Neuronal stem cell (in vitro differentiated cells): ENCODE data around the gene GLB1L3.

Experiments used
- DNase-seq: peaks from one replicate; pipeline ENCODE4 v3.0.0-alpha.2; 2013; ENCODE audit warnings: low spot score
- H2AFZ ChIP-seq: one replicate; pipeline ENCODE4 v1.6.1; 2013; ENCODE audit warnings: mild to moderate bottlenecking, low read length, inconsistent platforms
- H2AK5ac ChIP-seq: 2 replicates; pipeline ENCODE4 v1.6.1; 2013; ENCODE audit warnings: low read depth, mild to moderate bottlenecking, inconsistent platforms, low read length, moderate library complexity, mixed read lengths
- H2BK120ac ChIP-seq: 2 replicates; pipeline ENCODE4 v1.6.1; 2013; ENCODE audit warnings: low read depth, mild to moderate bottlenecking, inconsistent platforms, low read length, moderate library complexity, mixed read lengths
- H2BK12ac ChIP-seq: one replicate; pipeline ENCODE4 v1.6.1; 2013; ENCODE audit warnings: low read length, inconsistent platforms
- H2BK15ac ChIP-seq: 2 replicates; pipeline ENCODE4 v1.6.1; 2013; ENCODE audit warnings: mild to moderate bottlenecking, low read length, inconsistent platforms, mixed read lengths
- H2BK5ac ChIP-seq: one replicate; pipeline ENCODE4 v1.6.1; 2013; ENCODE audit warnings: inconsistent platforms, mild to moderate bottlenecking, low read length, moderate library complexity
- H3K14ac ChIP-seq: one replicate; pipeline ENCODE4 v1.6.1; 2013; ENCODE audit warnings: low read length, inconsistent platforms
- H3K18ac ChIP-seq: 2 replicates; pipeline ENCODE4 v1.6.1; 2013; ENCODE audit warnings: low read length, inconsistent platforms
- H3K23ac ChIP-seq: 2 replicates; pipeline ENCODE4 v1.6.1; 2013; ENCODE audit warnings: low read depth, mild to moderate bottlenecking, mixed read lengths, low read length, inconsistent platforms; ENCODE audit not compliant: poor library complexity
- H3K27ac ChIP-seq: replicated peaks from 3 replicates; pipeline ENCODE4 v1.5.1; 2013; ENCODE audit warnings: low read length, inconsistent platforms
- H3K27me3 ChIP-seq, 3 experiments: 2 replicates each; pipeline ENCODE4 v1.6.1; 2013; ENCODE audit warnings: low read length in 3 of 3, mild to moderate bottlenecking in 2 of 3, inconsistent platforms in 1 of 3, low read depth in 1 of 3, mixed read lengths in 1 of 3, moderate library complexity in 1 of 3; ENCODE audit not compliant: control insufficient read depth in 3 of 3, insufficient read depth in 3 of 3
- H3K36me3 ChIP-seq, 2 donors: replicated peaks in 1 of 2; 2 replicates each; pipeline ENCODE4 v1.6.1; 2013; ENCODE audit warnings: low read length in 2 of 2; ENCODE audit not compliant: control insufficient read depth in 2 of 2, insufficient read depth in 2 of 2
- H3K4ac ChIP-seq: 2 replicates; pipeline ENCODE4 v1.6.1; 2013; ENCODE audit warnings: inconsistent platforms, mild to moderate bottlenecking, low read length, moderate library complexity
- H3K4me1 ChIP-seq, 2 donors: 1 replicate in 1 of 2; 2 replicates in 1 of 2; pipeline ENCODE4 v1.6.1; 2013; ENCODE audit warnings: low read length in 2 of 2, low read depth in 1 of 2; ENCODE audit not compliant: control insufficient read depth in 2 of 2, insufficient read depth in 1 of 2
- H3K4me2 ChIP-seq: one replicate; pipeline ENCODE4 v1.6.1; 2013; ENCODE audit warnings: mild to moderate bottlenecking, low read length, inconsistent platforms; ENCODE audit not compliant: insufficient read depth, poor library complexity, severe bottlenecking
- H3K4me3 ChIP-seq, 2 donors: 2 replicates each; pipeline ENCODE4 v1.5.1; 2013; ENCODE audit warnings: low read length in 2 of 2, mild to moderate bottlenecking in 2 of 2, inconsistent platforms in 1 of 2, moderate library complexity in 1 of 2
- H3K79me1 ChIP-seq: one replicate; pipeline ENCODE4 v1.6.1; 2013; ENCODE audit warnings: low read depth, mild to moderate bottlenecking, inconsistent platforms, low read length, moderate library complexity
- H3K9ac ChIP-seq: one replicate; pipeline ENCODE4 v1.6.1; 2013; ENCODE audit warnings: mild to moderate bottlenecking, low read depth, low read length, inconsistent platforms; ENCODE audit not compliant: poor library complexity
- H3K9me3 ChIP-seq, 2 donors: replicated peaks in 1 of 2; 2 replicates each; pipeline versions ENCODE3 to v1.6.1; 2013; ENCODE audit warnings: low read length in 2 of 2, mild to moderate bottlenecking in 2 of 2, inconsistent platforms in 1 of 2, low read depth in 1 of 2, mixed read lengths in 1 of 2, moderate library complexity in 1 of 2; ENCODE audit not compliant: control insufficient read depth in 2 of 2, insufficient read depth in 1 of 2
- H4K8ac ChIP-seq: one replicate; pipeline ENCODE4 v1.6.1; 2013; ENCODE audit warnings: low read depth, mild to moderate bottlenecking, inconsistent platforms, low read length, moderate library complexity
- H4K91ac ChIP-seq: one replicate; pipeline ENCODE4 v1.6.1; 2013; ENCODE audit warnings: low read length, low read depth, mild to moderate bottlenecking, inconsistent platforms; ENCODE audit not compliant: poor library complexity
- WGBS, 2 donors: extraction: QIAGEN DNeasy Blood & Tissue Kit; methylation state at CpG; one replicate each; pipeline ENCODE4 v1.1.7; 2013; ENCODE audit warnings: missing lambda C conversion rate in 2 of 2, mixed read lengths in 1 of 2; ENCODE audit not compliant: insufficient read length in 2 of 2, insufficient replicate concordance in 1 of 2; ENCODE audit errors: extremely low coverage in 2 of 2; 5-methylcytosine and 5-hydroxymethylcytosine counted together

The GLB1L3 gene

DNA sequence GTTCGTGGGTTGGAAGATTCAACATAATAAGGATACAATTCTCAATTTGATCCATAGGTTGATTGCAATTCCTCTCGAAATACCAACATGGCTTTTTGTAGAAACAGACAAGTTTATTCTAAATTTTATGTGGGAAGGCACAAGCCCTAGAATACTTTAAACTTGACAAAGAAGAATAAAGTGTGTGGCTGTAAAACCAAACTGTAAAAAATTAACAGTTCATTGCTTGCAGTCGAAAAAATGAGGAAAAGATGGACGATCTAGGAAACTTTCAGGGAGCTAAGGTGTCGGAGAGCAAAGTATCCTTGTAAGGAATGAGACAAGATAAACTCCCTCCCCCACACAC lies 1.0 kb upstream of the GLB1L3 start:
- Histone ChIP-seq H3K23ac (no peak overlapping the region), H3K79me1 (no peaks in the 10 kb centered on the region), H3K27ac (no peak overlapping the region), H4K8ac (no peak overlapping the region), H3K18ac (no peak overlapping the region), H3K36me3 (no peaks in the 10 kb centered on the region), H3K4me1 (peaks cover 2 to 22% of the 10 kb centered on the region in 2 donors), H3K4ac (no peak overlapping the region), H2BK120ac (no peak overlapping the region), H3K4me3 (no peak overlapping the region), H2AFZ (no peak overlapping the region), H3K9me3 (peaks cover 2 to 15% of the 10 kb centered on the region in 2 donors), H2BK5ac (no peak overlapping the region), H3K4me2 (no peak overlapping the region), H3K14ac (no peak overlapping the region), H2AK5ac (no peak overlapping the region), H2BK12ac (no peak overlapping the region), H2BK15ac (no peak overlapping the region), H3K27me3 (peaks cover 25 to 86% (median 58%) of the 10 kb centered on the region in 3 experiments), H4K91ac (no peak overlapping the region), H3K9ac (no peak overlapping the region)
- no CpG with 5 or more reads among the region's 5 CpGs for WGBS, 2 donors
- no peak for DNase-seq

DNA sequence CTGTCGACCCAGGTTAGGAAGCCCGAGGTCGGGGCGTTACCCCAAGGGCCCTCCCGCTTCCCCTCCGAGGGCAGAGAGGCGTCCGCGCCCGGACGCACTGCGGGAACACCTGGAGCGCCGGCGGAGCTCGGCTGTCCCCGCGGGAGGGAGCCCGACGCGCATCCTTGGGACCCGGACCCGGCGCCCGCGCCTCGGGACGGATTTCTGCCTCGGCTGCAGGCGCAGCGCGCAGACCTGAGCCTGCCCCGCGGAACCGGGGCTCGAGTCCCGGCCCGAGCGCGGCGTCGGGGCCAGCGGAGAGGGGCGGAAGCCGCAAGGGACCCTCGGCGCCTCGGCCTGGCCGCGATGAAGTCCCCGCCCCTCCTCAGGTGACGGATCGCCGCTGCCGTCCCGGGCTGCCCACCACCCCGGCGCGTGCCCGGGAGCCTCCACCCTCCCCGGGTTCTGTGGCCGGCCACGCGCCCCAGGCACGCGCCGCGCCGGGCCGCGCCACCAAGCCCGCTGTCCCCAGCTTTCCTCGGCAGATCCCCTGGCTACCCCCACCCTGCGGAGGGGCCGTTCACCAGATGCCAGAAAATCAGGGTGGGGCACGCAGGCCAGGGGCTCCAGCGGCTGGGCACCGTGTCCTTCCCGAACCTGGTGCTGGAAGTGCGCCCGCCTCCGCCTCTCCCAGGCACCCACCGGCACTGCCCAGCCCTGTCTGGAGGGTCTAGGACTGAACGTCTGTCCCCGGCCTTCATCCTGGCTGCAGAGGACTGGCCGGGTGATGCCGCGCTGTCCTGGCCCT lies 410 bp downstream of the GLB1L3 start:
- H3K4me1 ChIP-seq: peaks cover 2 to 22% of the 10 kb centered on the region in 2 donors
- DNase-seq: no peak

DNA sequence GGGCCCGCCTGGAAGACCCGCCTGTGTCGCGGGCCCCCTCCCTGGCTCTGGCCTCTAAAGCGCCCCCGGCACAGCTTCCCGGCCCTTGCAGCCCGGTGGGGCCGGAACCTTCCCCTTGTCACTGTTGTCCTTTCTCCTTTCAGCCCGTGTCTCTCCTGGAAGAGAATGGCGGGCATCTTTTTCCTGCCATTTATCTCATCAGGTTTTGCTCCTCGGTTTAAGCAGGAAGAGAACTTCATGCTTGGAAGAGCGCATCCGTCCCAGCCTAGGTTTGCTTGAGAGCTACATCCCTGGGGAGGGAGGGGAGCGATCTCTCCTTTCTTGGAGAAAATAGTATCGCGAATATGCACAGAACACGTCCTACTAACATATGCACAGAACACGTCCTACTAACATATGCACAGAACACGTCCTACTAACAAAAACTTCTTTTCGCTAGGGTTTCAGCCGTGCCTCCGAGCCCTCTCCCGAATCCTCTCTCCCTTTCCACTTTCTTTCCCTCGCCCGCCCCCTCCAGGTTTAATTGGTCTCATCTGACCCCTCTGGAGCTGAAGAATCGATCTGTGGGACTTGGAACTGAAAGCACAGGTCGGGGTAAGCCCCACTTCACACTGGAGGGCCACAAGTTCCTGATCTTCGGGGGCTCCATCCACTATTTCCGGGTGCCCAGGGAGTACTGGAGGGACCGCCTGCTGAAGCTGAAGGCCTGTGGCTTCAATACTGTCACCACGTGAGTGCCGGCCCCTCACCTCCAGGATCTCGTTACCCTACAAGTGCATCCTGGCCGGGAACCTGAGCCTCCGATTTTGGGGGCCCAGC lies 1.2 kb downstream of the GLB1L3 start:
- Histone ChIP-seq H3K18ac (peak overlapping the region; percentile 67), H2BK15ac (no peak overlapping the region), H2BK120ac (no peak overlapping the region), H2BK5ac (no peak overlapping the region), H3K79me1 (no peaks in the 10 kb centered on the region), H3K9me3 (peaks cover 2 to 15% of the 10 kb centered on the region in 2 donors), H2AK5ac (no peak overlapping the region), H2BK12ac (no peak overlapping the region), H3K36me3 (no peaks in the 10 kb centered on the region), H3K9ac (peak overlapping the region; percentile 54), H3K4me1 (peaks cover 2 to 21% of the 10 kb centered on the region in 2 donors), H2AFZ (peak overlapping the region; percentile 89), H3K23ac (peak overlapping the region; percentile 71), H4K8ac (no peak overlapping the region), H3K14ac (no peak overlapping the region), H4K91ac (no peak overlapping the region), H3K27ac (no peak overlapping the region), H3K27me3 (peaks cover 25 to 85% (median 54%) of the 10 kb centered on the region in 3 experiments), H3K4me2 (peak overlapping the region; percentile 96), H3K4ac (no peak overlapping the region), H3K4me3 (peak overlapping the region in 1 of 2 donors; percentile 74)
- DNase-seq: no peak
- no CpG with 5 or more reads among the region's 36 CpGs for WGBS, 2 donors

More for the DNA sequence above, 410 bp downstream of the GLB1L3 start:
- H3K18ac ChIP-seq: peak overlapping the region; percentile 75
- H3K4me3 ChIP-seq: peak overlapping the region; percentile 24 to 74
- peak overlapping the region; percentile 71 for H3K23ac ChIP-seq
- no peak overlapping the region for H2BK5ac ChIP-seq
- no peaks in the 10 kb centered on the region for H3K36me3 ChIP-seq
- peak overlapping the region; percentile 96 for H3K4me2 ChIP-seq
- no peak overlapping the region for H2BK12ac ChIP-seq
- no peak overlapping the region for H2AK5ac ChIP-seq
- no peak overlapping the region for H3K14ac ChIP-seq
- no peak overlapping the region for H4K8ac ChIP-seq
- H3K27ac ChIP-seq: no peak overlapping the region
- H3K9ac ChIP-seq: peak overlapping the region; percentile 54
- no peak overlapping the region for H2BK15ac ChIP-seq
- peaks cover 25 to 87% (median 56%) of the 10 kb centered on the region in 3 experiments for H3K27me3 ChIP-seq
- H2BK120ac ChIP-seq: no peak overlapping the region
- no peak overlapping the region for H4K91ac ChIP-seq
- H3K9me3 ChIP-seq: peaks cover 2 to 15% of the 10 kb centered on the region in 2 donors
- no CpG with 5 or more reads among the region's 88 CpGs for WGBS, 2 donors
- H3K4ac ChIP-seq: no peak overlapping the region
- H3K79me1 ChIP-seq: no peaks in the 10 kb centered on the region
- H2AFZ ChIP-seq: peak overlapping the region; percentile 89

DNA sequence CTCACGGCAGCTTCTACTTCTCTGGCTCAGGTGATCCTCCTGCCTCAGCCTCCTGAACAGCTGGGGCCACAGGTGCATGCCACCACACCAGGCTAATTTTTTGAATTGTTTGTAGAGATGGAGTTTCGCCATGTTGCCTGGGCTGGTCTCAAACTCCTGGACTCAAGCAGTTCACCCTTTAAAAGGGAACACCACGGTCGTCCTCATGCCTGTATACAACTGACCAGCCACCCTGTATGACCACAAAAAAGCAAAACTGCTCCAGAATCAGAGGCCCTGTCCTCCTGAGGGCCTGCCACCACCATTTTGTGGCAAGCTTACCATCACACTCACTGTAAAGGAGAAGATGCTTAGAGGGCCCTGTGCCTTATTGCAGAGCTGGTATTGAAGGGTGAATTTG lies 2.2 kb downstream of the GLB1L3 start:
- H4K8ac ChIP-seq: no peak overlapping the region
- H3K4me2 ChIP-seq: no peak overlapping the region
- no peak overlapping the region for H2BK5ac ChIP-seq
- no peak overlapping the region for H2BK15ac ChIP-seq
- no peak overlapping the region for H2AFZ ChIP-seq
- no peak overlapping the region for H3K9ac ChIP-seq
- H2BK120ac ChIP-seq: no peak overlapping the region
- H3K27ac ChIP-seq: no peak overlapping the region
- H3K36me3 ChIP-seq: no peaks in the 10 kb centered on the region
- no peak overlapping the region for H2BK12ac ChIP-seq
- no peak overlapping the region for H3K14ac ChIP-seq
- no peak overlapping the region for H3K18ac ChIP-seq
- no CpG with 5 or more reads among the region's 4 CpGs for WGBS, 2 donors
- H2AK5ac ChIP-seq: no peak overlapping the region
- H3K79me1 ChIP-seq: no peaks in the 10 kb centered on the region
- peaks cover 2 to 11% of the 10 kb centered on the region in 2 donors for H3K4me1 ChIP-seq
- DNase-seq: no peak
- H3K4ac ChIP-seq: no peak overlapping the region
- peaks cover 2 to 15% of the 10 kb centered on the region in 2 donors for H3K9me3 ChIP-seq
- peaks cover 22 to 85% (median 45%) of the 10 kb centered on the region in 3 experiments for H3K27me3 ChIP-seq
- no peak overlapping the region for H3K23ac ChIP-seq
- no peak overlapping the region for H4K91ac ChIP-seq
- no peak overlapping the region for H3K4me3 ChIP-seq
